HG03442 (cell line): ENCODE data around the gene SRD5A1.

Experiments
- ATAC-seq: cut with Tn5 transposase; IDR thresholded peaks from one replicate; pipeline ENCODE4 v1.9.1; 2021; ENCODE audit warnings: mild to moderate bottlenecking, moderate library complexity; ENCODE audit not compliant: unreplicated experiment

The SRD5A1 gene

DNA sequence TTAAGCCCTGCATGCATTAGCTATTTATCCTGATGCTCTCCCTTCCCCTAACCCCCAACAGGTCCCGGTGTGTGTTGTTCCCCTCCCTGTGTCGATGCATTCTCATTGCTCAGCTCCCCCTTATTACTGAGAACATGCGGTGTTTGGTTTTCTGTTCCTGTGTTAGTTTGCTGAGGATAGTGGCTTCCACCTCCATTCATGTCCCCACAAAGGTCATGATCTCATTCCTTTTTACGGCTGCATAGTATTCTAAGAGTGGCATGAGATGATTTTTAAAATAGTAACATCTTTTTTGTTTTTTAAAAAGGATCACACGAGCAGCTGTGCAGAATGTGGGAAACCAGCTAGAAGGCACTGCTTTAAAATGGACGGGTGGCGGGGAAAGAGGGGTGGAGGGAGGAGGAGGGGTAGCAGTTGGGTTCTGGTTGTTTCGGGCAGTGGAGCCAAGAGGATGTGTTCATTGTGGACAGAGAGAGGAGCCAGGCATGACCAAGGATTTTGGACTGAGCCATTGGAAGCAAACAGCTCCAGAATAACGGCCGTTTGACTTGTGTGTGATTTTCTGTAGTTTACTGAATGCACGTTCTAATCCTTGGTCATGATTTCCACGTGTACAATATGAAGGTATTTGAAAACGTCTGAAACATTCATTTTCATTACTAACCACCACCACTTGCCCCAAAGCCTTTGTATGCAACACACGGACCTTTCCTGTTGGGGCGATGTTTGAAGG, 78.3 kb downstream of the SRD5A1 start:
- no peak for ATAC-seq

DNA sequence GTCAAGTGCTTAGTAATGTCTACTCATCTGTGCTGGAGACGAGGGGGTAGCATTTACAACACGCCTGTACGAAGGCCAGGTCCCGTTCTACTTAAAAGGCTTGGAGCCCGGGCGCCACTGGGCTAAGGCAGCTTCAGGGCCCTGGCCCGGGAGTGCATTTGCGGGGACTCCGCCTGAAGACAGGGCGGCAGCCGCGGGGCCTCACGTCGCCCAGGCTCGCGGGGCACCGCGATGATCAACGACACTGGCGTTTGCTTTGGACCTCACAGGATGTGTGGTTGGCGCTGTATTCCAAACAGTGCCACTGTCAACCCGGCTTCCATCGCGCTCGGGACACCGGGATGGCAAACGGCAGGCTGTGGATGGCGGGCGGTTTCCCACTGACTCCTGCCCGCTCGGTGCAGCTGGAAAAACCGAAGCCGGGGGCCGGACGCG, 78.9 kb downstream of the SRD5A1 start:
- peak; percentile 9 for ATAC-seq

DNA sequence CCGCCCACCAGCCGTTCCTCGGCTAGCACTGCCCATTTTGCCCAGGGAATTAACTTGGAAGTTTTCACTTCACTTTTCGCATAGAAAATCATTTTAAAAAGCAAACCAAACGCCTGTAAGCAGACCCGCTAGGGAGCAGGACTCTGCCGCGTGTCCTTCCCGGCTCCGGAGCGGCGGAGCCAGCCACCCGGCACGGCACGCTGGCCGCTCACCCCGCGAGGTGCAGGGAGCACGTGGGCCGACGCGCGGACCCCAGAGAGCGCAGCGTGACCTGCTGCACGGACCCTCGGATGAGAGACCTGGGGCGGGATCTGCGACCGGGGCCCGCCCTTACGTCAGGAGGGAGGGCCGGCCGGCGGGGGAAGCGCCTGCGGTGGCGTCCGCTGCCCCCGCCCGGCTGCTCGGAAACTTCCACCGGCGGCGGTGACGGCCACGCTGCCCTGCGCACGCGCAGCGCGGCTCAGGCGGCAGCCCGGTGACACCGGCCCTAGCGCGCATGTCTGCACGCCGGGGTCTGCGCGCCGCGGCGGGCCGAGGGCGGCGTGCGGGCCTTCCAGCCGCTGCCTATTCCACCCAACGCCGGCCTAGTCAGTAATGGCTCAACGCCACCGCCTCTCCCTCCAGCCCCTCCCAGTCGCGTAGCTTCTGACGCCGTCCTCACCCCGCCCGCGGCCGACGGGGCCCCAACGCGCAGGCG, 79.5 kb downstream of the SRD5A1 start:
- ATAC-seq: peak; percentile 54

DNA sequence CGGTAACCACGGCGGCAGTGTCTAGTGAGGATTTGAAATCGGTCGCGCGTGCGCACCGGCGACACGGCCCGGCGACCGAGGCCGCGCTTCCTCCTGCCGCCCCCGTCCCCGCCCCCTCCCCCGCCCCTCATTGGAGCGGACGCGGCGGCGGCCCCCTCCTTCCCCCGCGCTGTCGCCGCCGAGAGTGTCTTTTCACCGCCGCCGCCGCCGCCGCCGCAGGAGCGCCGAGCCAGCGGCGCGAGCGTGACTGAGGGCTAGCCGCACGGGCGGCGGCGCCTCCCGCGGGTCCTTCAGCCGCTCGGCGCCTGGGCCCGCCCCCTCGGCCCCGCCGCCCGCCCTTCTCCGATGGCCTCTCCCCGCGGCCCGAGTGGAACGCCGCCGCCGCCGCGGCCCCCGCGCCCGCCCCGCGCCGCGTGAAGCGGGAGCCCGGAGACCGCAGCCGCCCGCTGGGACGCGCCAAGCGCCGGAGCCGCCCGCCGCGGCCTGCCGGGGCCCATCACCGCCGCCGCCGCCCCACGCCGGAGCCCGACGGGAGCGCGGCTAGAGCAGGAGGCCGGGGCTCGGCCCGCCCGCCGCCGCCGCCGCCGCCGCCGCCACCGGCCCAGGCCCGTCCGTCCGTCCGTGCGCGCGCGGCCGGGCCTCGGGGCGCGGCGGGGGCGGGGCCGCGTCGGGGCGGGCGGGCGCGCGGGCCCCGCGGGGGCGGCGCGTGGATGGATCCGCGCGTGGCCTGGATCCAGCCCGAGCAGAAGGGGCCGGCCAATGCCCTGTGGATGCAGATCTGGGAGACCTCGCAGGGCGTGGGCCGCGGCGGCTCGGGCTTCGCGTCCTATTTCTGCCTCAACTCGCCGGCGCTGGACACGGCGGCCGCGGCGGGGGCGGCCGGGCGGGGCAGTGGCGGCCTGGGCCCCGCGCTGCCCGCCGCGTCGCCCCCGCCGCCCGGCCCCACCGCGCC, 80.3 kb downstream of the SRD5A1 start, which contains the start of gene TENT4A:
TSS of gene TENT4A (plus strand) at position 159 of the 952 bp plus-strand sequence. CDS start at position 711, 552 bp downstream.
- ATAC-seq: no peak

DNA sequence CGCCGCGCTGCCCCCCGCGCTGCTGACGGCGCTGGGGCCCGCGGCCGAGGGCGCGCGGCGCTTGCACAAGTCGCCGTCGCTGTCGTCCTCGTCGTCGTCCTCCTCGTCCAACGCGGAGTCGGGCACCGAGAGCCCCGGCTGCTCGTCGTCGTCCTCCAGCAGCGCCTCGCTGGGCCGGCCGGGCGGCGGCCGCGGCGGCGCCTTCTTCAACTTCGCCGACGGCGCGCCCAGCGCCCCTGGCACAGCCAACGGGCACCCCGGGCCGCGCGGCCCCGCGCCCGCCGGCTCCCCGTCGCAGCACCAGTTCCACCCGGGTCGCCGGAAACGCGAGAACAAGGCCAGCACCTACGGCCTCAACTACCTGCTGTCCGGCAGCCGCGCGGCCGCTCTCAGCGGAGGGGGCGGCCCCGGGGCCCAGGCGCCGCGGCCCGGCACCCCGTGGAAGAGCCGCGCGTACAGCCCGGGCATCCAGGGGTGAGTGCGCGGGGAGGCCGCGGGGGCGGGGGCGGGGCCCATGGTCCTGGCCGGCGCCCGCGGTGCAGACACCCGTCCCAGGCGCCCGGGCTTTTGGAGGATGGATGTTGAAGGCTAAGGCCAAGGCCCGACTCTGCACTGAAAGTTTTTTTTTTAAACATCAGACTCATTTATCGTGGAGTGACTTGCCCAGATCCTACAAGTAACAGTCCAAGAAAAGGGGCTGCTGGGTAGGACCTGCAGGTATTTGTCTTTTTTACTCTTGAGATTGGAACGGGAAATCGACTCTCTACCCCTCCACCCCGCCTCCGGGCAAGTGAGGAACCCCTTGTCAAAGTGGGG, 81.2 kb downstream of the SRD5A1 start:
- no peak for ATAC-seq

DNA sequence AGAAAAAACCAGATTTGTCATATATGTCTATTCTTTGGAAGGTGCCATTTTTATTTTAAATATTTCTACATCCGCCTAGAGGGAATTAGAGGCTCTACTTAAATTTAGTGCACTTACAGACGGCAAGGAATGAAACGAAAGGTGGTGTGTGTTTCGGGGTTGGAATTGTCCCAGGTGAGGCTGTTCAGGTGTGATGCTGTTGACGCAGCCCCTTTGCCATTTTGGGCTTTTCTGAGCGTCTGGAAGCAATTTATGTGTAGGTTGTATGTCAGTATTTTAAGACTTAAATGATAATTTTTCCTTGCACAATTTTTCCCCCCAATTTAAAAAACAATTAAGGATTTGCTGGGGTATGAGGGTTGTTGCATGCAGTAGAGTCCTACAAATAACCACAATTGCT, 82.0 kb downstream of the SRD5A1 start:
- no peak for ATAC-seq

DNA sequence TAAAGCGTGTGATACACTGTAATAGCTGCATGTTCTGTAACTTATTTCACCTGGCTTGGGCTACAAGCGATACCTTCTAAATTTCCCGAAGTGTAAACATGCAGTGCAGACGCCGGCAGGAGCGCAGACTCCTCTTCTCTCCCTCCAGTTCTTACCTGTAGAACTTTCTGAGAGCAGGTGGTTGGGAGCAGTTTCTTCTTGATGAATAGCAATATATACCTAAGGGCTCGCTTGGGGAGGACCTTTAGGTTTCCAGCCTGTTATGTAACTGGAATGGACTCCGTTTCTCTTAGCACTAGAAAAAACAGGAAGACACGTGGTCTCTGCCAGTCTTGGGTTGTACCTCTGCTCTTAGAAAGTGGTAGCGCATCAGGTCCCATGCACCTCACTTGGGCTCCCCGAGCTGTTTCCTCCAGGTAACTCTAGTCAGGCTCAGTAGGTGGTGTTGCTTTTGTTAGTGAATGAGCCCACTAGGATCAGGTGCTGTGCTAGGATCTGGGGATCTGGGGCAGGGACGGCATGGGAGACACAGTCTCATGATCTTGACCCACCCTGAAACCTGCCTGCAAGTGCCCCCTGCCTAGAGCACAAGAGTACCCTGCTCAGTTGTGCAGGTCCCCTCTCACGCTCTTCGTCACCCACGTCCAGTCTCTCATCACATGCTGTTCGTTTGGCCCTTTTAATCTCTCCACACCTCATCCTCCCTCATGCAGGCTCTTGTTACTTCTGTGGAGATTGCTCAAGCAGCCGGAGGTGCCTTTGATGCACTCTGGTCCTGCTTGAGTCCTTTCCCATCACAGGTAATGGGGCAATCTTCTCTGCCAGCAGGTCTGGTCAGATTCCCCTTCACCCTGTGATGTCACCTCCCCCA, 82.8 kb downstream of the SRD5A1 start:
- no peak for ATAC-seq

DNA sequence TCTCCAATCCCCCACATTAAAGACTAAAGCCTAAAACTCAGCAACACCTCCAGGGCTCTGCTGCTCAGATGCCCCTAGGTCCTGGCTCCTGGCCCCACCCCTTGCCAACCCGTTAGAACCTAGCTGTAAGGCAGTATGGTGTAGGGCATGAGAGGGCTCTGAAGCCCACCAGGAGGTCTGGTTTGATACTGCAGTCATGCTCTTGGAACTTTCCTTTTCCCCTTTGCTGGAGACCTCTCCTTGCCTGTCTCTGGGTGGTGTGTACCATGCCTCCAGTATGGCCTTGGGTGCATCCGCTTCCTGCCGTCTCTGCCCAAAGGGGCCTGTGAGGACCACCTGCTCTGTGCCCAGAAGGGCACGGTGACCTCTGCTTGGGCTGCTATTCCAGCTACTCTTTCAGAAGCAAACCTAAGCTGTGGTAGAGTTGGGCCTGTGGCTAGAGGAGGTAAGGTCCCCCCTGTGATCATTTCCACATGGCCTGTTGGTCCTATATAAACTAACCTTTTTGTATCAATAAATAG, 83.4 kb downstream of the SRD5A1 start:
- no peak for ATAC-seq

DNA sequence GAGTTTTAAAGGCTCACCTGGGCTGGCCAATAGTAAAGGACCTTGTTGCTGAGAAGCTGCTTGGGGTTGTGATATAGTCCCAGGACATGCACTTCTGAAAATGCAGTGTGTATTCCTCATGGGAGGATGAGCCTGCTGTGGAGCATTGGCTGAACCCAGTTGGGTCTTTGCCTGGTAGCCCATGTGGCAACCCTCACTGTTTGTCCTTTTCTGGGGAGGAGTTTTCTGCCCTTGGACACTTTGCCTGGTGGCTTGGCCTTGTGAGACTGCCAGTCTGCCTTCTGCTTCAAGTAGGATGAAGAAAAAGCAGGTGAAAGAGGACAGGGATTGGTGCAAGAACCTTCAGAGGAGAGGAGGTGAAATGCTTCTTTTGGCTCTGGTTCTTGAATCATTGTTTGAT, 84.0 kb downstream of the SRD5A1 start:
- no peak for ATAC-seq

DNA sequence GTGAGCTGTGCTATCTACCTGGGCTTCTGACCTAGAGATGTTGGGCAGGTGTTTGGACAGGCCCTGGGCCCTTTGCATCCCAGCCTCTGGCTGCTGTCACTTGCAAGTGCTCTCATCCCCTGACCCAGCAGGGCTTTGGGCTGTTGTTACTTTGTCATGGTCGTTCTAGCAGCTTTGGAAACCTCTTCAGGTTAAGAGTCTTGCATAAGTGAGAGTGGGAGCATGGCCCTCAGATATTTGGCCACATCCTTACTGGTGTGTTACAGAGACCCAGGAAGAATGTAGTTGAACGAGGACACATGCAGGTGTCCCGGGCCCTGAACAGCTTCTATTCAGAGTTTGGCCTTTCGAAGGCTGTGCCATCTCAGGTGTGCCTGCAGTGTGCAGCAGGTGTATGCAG, 84.4 kb downstream of the SRD5A1 start:
- ATAC-seq: no peak

DNA sequence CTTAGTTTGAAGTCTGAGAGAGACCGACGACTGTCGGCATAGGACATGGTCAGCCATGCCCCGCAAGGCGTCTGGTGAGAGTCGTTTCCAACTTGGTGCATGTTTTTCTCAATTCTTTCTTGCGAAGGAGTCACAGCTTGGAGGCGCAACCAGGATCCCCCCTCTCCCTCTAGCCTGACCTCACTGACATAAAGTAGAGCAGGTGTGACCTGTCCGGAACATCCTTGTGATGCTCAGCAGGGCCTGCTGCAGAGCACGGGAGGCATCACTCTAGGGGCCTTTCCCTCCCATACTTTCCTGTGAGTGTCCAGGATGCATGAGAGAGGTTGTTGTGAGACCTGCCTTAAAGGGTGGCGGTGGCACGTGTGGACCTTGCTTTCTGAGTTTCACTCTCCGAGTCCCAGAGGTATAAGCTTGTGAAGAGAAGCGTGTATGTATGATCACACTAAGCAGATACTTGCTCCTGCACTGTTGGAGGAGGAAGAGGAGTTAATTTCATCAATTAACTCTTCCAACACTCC, 85.0 kb downstream of the SRD5A1 start:
- no peak for ATAC-seq

DNA sequence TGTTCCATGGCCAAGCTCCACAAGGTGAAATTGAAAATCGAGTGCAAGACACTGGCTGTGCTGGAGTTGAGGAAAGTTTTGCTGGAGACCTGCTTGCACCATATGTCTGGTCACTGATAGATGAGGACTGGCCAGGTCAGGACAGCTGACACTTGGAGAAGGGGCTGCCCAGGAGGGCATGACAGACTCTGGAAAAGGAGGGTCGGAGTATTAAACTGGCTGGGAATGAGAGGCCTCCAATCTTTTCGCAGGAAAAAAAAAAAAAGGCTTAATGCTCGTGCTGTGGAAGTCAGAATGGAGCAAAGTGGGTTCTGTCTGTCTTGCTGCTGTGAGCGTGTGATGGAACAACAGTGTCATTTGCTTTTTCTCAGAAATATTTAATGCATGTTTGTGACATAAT, 85.5 kb downstream of the SRD5A1 start:
- no peak for ATAC-seq

DNA sequence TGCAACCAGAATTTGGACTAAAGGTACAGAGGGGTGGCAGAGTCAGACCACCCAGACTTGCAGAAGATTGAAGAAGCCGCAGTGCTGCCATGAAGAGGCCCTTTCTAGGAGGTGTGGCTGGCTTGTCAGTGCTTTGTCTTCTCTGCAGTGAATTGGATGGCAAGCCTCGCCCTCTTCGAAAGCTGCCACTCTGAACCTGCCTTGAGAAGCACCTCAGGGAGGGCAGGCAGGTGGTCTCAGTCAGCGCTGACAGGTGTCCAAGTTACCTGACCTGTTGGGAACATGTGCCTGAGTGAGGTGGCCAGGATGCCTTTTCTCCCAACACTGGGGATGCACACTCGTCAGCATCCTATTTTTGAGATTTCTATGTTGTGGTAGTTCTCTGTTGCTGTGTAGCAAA, 86.2 kb downstream of the SRD5A1 start:
- ATAC-seq: no peak

DNA sequence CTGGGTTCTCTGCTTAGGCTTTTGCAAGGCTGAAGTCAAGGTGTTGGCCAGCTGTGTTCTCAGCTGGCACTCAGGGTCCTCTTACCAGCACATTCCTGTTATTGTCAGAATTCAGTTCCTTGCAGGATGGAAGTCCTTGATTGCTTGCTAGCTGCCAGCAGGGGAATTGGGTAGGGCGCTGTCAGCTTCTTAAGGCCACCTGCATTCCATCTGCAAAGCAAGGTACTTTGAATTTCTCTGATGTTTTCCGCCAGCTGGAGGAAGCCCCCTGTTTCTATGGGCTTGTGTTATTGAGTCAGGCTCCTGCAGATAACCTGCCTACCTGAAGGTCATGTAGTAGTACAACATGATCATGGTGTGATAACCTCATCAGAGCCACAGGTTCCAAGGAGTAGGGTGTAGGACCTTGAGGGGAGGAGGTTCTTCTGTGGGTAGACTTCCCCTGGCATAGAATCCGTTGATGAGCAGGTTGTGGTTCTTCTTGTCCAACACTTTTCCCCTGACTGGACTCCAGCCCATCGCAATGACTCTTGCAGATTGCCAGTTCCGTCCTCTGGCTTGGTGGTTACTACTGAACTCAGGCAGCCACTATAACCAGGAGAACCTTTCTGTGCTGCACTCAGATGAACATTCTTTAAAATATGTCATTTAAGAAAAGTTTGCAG, 86.8 kb downstream of the SRD5A1 start:
- ATAC-seq: no peak

DNA sequence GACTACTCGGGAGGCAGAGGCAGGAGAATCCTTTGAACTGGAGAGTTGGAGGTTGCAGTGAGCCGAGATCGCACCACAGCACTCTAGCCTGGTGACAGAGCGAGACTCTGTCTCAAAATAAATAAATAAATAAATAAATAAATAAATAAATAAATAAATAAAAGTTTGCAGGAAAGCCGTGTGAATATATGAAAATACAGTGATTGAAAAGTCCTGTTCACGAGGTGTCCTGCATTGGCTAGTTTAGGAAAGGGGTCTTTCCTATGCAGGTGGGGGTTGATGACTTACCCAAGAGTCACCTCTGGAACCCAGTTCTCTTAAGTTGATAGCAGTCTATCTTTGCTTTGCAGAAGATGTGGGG, 87.3 kb downstream of the SRD5A1 start:
- ATAC-seq: no peak

DNA sequence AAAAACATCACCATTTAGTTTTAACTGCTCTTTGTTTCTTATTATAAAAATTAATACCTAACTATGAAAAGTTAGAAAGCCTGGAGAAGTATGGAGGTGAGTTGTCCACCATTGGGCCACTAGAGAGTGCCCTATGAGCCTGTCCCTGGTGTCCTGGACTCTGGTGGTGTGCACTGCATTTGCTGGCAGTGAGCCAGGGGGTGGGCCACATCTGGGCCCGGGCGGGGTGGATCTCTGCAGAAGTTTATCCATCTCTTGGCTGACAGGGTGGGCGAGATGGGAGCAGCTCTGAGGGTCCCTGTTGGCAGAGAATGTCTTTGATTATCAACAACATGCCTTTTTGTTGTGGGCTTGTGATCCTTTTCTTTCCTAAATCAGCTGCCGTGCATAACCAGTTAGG, 88.2 kb downstream of the SRD5A1 start:
- ATAC-seq: no peak

DNA sequence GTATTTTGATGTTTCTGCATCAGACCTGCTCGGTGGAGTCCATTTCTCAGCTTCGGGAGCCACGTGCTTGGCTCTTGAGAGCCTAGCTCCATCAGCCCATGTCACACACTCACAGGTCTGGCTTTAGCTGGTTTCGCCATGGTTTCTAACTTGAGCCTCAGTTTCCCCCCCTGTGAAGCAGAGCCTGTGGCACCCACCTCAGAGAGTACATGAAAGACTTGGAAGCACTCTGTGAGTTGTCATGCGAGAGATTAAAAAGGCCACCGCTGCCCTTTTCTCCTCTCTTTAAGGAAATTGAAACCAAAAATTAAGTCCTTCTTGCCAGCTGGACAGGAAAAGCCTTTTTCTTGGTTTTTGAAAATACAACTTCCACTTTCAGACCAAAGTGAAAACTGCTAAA, 88.8 kb downstream of the SRD5A1 start:
- peak; percentile 43 for ATAC-seq

DNA sequence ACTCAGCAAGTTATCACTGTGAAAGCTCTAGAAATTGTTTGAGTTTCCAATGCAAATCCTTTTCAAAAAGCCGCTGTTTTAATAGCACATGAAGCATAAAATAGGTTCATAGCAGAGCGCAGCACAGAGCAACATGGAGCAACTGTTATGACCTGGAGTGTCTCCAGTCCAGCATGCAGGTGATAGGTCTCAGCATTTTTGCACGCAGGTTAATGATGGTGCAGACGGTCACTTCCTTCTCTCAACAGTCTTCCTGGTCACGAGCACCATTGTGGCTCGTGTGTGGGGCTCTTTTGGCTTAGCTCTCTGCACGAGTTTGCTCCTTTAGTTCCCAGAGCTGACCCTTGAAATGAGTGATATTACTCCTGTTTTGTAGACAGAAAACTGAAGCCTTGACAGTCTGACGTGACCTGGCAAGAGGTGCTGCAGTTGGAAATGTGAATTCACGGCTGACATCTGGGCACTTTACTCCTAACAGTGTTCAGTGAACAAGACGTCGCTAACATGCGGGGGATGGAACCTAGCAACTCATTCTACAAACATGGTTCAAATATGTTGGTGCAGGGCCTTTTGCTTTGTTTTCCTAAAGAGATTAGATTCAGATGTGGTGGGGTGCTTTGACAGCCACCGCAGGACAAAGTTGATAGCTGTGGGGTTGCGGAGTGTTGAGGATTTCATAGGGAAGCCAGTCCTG, 90.0 kb downstream of the SRD5A1 start:
- no peak for ATAC-seq
